ENCODE data around the gene SFT2D1.
"Not testable (repeated sequence)": the region's sequence is repeated elsewhere in the genome, so short reads cannot be mapped to it uniquely, and the experiment has no call there.

Gene SFT2D1

DNA sequence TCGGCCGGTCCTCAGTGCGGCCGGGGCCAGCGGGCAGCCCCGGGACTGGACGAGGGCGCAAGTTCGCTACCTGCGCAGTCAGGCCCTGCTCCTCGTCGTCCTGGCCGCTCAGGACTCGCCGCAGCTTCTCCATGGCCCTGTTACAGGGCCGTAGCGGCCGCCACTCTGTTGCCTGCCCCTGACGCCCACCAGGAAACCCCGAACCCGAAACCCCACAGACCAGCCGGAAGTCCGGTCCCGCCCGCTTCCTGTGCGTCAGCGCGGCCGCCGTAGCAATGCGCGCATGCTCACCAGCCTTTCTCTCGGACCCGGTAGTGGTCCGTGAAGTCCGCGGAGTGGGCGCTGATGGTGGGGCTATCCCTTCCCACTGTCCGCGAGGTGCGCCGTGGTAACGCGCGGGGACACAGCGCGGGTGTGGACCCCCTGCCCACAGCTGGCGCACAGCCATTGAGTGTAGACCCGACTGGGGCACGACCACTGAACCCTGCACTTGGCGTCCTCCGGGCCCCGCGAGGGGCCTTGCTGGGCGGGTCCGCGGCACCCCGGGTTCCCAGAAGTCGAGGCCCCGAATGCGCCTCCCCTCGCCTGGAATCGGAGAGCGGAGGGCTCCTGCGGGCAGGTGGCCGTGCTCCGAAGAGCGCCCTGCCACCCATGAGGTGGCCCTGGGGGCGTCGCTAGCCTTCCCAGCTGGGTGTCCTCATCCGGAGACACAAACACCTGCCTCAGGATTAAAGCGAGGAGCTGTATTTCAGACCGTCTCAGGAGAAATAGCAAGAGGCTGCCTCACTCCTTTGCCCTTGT is at the start of gene SFT2D1:
TSS of gene SFT2D1 (minus strand) at position 197 of the 801 bp plus-strand sequence. CDS start at position 133, 64 bp downstream.
- DNase-seq = peak; percentile 20

DNA sequence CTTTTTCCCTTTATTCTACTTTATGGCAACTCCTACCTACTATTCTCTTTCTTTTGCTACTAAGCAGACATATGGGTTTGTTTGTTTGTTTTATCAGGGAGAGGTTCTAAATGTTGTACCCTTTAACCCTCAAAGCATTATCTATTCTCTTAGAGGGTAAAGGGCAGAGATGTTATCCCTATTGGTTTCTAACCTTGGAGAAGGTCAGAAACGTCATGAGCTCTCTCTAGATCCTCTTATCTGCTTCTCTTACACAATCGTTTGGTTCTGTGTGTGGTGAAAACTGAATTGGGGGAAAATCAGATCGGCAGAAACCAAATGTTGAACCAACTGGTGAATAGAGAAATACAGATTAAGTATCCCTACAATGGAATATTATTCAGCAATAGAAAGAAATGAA is 46.8 kb upstream of the SFT2D1 start:
- DNase-seq = no peak

DNA sequence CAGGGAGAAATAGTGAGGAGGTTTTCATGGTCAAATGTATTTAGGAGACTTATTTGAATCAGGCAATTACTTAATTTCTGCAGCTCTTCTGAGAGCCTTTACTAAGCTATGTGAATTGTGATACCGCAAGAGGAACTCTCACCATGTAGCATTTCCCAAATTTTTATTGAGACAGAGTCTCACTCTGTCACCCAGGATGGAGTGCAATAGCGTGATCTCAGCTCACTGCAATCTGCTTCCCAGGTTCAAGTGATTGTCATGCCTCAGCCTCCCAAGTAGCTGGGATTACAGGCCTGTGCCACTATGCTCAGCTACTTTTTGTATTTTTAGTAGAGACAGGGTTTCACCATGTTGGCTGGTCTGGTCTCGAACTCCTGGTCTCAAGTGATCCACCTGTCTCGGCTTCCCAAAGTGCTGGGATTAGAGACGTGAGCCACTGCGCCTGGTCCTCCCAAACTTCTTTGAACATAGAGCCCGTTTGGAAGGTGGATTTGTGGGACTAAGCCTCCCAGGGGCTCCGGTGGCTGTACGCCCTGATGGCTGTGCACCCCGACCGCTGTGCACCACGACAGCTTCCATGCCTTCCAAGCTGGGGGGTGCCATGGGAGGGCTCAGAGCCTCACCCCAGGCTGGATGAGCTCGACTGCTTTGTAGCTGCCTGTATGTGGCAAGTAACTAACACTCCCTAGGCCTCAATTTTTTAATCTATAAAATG is 46.1 kb upstream of the SFT2D1 start:
- DNase-seq = no peak

DNA sequence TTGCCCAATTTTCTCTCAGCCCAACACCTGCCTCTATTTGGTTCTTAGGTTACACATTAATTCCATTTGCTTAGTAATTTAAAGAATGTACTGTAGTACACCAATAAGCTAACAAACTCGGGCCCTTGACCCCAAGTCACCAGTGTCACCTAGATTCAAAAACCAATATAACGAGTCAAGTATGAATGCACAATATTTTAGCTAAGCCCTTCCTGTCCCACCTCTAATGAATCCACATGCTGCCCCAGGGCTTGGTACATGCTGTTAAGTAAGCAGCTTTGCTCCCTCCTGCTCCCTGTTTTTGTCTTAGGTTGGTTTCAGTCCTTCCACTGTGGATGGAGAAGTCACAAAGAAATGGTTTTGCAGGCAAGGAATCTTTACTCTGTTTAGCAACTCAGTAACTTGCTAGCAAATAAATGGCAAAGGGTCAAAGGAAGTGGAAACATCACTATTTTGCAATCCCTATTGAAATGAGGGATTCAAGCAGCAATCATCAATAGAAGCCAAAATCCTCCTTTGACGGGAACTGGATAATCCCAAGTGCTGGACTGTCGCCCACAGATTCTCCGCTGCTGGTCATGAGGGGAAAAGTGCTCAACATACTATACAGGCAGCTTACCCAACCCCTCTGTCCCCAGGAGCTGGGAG is 45.4 kb upstream of the SFT2D1 start:
- no peak for DNase-seq

DNA sequence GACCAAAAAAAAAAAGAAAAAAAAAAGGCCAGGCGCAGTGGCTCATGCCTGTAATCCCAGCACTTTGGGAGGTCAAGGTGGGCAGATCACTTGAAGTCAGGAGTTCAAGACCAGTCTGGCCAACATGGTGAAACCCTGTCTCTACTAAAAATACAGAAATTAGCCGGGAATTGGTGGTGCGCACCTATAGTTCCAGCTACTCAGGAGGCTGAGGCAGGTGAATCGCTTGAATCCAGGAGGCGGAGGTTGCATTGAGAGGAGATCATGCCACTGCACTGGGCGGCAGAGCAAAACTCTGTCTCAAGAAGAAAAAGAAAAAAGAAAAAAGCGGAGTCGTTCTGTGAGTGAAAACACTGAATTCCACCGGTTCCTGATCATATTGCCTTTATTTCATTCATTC is 44.8 kb upstream of the SFT2D1 start:
- not testable (repeated sequence) for DNase-seq

DNA sequence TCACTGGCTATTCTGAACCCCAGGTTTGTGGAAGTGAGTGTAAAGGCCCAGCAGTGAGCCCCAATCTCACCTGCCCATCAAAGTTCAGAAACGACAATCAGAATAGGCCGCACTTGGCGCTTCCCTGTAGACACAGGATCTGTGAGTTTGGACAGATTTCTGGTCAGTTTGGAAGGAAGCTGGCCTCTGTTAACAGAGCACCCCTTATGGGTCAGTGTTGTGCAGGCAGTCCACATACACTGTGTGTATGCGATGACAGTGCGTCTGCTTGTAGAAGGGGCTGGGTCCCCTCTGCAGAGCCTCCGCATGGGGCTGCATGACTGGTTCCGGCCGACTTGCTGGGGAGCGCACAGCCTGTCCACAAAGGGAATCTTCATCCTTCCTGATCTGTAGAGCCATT is 43.8 kb upstream of the SFT2D1 start:
- DNase-seq = no peak

DNA sequence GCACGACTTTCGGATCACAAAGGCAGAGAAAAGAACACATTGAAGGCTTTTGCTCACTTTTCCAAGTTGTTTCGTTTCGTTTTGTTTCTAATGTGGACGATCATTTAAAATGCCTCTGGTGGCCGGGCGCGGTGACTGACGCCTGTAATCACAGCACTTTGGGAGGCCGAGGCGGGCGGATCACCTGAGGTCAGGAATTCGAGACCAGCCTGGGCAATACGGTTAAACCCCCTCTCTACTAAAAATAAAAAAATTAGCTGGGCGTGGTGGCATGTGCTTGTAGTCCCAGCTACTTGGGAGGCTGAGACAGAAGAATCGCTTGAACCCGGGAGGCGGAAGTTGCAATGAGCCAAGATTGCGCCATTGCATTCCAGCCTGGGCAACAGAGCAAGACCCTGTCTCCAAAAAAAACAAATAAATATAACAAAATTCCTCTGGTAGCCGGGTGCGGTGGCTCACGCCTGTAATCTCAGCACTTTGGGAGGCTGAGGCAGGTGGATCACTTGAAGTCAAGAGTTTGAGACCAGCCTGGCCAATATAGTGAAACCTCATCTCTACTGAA is 41.5 kb upstream of the SFT2D1 start:
- peak; percentile 24 for DNase-seq

DNA sequence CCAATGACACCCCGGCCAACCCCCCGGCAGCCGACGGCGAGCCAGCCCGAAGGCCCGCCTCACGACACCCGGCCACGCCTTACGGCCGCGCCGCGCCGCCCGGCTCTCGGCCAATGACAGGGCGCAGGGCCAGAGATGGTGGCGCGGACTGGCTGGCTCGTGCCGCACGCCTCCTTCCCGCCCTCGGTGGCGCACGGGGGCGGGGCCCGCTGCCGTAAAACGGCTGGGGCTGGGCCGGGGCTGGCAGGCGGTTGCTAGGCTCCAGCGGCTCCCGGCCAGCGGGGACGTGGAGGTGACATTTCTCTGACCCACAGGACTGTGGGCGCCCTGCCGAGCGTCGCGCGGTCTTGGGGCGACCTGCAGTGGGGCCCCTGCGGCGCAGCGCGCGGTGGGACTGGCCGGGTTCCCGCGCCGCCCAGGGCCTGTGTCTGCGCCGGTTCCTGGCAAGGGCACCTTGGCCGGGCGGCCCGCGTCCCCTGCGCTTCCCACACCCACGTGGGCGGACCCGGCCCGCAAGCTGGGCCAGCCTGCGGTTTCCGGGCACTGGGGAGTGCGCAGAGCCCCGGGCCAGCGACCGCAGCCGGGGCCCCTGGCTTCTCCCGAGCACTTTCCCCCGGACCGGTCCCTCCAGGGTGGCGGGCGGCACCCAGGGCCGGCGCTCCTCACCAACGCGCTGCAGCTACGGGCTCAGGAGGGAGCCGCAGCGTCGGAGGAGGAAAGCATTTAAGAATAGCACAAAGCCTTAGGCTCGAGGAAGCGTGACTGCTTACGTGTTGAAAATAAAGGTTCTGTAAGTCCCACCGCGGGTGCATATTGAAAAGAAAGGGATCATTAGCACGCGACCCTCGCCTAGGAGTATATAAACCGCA is 40.8 kb upstream of the SFT2D1 start, which contains the start of gene MPC1:
TSS of gene MPC1 (minus strand) at position 8 of the 869 bp plus-strand sequence. CDS start 64 bp downstream, outside the sequence.
- peak; percentile 71 for DNase-seq

DNA sequence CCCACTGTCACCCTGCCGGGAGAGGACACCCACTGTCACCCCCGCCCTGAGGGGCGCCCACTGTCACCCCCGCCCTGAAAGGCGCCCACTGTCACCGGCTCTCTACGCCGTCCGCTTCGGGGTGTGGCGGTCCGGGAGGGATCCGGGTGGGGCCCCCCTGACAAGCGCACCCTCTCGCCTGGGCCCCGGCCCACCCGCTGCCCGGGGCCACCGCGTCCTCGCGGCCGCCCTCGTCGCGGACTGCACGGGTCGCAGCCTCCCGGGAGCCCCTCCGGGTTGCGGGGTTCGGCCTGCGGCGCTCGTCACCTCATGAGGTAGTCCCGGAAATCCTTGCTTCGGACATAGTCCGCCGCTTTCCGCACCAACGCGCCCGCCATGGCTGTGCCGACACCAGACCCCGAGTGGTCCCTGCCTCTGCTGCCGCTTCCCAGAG is 40.2 kb upstream of the SFT2D1 start:
- no peak for DNase-seq

DNA sequence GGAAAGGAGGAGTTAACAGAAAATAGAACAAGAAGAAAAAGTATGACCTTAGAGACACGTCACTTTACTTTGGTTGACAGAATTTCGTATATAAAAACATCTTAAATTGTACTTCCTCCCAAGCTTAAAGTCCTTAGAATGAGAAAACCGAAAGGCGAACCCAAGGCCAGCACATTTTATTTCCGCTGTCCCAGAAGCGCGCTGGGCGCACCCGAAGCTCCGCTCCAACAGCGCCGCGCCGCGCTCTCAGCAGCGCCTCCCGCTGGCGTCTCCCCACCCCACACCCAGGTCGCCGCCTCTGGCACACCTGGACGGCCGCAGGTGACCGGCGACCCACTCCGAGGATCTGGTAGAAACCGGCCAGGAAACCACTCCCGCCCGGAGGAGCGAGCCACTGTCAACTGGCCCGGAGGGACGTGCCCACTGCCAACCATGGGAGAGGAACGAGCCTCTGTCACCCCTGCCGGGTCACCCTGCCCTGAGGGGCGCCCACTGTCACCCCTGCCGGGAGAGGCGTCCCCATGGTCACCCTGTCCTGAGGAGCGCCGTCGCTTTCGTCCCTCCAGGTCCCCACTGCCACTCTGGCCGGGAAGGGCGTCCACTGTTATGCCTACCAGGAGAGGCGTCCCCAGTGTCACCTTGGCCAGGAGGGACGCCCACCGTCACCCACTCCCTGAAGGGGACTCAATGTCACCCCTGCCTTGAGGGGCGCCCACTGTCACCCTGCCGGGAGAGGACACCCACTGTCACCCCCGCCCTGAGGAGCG is 39.6 kb upstream of the SFT2D1 start:
- peak; percentile 51 for DNase-seq

DNA sequence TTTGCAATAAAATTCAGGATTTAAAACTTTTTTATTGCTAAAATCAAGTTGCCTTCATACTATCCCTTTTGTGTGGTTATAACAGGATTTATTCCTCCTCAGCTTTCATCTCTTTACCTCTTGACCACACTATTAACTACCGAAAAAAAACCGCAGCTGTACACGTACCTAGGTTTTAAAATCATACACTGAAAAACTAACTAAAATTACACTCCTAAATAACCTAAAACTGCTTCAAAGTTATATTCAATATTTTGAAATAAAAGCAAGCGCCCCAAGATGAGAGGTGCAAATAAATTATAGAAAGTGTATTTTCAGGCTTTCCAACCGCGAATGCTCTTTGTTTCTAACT is 39.0 kb upstream of the SFT2D1 start:
- DNase-seq = no peak

DNA sequence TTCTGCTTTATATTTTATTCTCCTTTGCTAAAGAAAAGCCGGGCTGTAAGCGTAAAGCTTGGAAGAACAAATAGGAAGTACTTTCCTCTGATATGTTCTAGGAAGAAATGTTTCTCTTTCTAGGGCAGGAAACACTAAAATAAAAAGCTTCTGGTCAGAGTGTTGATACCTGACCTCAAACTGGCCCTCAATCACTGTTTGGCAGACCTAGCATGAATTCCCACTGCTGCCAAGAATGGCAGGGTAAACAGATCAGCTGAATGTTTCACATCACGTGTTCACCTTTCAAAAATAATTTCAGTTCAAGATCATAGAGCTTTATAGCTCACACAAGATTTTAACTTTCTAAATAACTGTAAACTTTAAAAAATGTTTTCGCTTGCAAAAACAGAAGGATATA is 37.5 kb upstream of the SFT2D1 start:
- no peak for DNase-seq

DNA sequence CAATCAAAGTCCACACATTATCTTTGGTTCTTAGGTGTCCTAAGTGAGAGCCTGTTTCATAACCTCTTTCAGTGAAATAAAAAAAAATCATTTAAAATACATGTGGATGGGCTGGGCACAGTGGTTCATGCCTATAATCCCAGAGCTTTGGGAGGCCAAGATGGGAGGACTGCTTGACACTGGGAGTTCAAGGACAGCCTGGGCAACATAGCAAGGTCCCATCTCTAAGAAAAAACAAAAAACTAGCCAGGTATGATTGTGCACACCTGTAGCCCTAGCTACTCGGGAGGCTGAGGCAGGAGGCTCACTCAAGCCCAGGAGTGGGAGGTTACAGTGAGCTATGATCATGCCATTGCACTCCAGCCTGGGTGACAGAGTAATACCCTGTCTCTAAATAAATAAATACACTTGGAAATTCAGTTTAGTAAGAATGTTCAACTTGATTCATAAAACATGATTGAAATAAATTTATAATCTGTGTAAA is 36.8 kb upstream of the SFT2D1 start:
- DNase-seq = no peak

DNA sequence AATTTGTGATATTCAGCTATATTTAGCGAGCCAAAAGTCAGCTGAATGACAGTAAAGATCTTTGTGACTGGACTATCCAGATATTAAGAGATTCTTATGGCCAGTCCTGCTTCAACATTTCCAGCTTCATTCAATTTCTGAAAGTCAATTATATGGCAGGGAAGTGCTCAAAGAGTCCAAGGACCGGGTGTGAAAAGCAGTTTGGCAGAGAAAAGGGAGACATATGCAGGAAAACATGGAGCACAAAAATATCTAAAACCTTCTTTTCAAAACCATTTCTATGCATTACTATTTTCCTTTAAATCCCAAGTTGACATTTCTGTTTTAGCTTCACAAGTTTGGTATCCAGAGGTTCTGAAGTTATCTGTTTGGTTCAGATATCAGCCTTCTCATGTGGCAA is 35.4 kb upstream of the SFT2D1 start:
- DNase-seq = no peak

DNA sequence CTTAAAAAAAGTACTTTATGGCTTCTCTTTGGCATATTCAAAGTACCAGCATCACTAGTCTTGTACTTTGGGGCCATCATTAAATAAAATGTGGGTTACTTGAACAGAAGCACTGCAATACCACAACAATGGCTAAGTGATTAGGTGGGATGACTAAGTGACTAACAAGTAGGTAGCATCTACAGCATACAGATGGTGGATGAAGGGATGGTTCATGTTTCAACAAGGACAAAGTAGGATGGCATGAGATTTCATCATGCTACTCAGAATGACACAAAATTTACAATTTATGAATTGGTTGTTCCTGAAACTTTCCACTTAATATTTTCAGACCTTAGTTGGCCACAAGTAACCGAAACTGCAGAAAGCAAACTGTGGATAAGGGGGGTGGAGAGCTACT is 32.7 kb upstream of the SFT2D1 start:
- no peak for DNase-seq

DNA sequence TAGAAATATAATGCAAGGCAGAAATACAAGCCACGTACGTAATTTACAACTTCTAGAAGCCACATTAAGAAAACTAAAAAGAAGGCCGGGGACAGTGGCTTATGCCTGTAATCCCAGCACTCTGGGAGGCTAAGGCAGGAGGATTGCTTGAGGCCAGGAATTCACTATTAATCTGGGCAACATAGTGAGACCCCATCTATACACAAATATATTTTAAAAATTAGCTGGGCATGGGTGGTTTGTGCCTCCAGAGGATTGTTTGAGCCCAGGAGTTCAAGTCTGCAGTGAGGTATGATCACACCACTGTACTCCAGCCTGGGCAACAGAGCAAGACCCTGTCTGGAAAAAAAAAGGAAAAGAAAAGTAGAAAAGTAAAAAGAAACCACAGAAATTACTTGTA is 28.1 kb upstream of the SFT2D1 start:
- no peak for DNase-seq

DNA sequence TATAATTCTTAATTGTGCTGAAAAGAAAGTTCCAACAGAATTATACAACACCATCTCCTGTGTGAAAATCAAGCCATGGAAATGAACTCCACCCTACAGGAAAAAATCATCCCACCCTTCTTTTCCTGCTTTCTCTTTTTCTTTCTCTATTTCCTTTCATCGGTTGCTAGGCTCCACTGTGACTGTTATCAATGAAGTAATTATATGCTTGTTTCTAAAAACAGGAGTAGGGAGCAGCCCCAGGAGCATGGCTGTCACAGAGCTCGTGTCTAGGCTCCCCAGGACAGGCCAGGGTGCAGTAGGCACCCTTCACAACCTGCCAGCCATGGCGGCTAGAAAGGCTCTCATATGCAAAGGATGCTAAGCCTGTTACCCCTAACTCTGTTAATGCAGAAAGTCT is 27.4 kb upstream of the SFT2D1 start:
- DNase-seq = no peak

DNA sequence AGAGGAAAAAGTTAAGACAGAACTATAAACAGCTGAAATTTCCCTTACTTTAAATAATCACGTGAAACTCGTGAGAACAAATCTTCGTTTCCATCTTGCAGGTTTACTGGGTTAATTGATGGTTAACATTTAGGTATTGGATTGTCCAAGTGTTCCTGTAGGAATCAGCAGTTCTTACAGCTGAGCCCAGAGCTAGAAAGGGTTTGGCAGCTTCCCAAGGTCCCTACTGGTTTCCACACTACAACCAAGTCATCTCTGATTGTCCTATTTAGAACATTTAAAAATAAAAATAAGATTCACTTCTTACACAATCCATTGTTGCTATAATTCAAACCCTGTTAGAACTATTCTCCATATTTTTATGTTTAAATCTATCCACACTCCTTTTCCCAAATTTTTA is 24.6 kb upstream of the SFT2D1 start:
- no peak for DNase-seq

DNA sequence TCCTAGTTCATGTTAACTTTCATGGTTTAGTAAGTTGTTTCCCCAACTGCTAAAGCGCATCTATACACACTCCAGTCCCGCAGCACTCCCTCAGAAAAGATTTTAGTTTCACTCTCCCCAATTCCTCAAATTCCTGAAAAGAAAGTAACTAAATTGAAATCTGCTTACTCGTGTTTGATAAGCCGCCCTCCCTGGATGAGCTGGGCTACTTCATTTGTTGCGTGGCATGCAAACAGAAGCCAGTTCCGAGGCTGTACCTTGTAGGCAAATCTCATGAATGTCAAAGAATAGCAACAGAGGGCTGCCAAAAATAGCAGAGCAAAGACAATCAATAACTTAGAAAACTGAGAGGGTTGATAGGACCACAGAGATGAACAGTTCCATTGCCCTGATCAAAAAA is 23.5 kb upstream of the SFT2D1 start:
- no peak for DNase-seq

DNA sequence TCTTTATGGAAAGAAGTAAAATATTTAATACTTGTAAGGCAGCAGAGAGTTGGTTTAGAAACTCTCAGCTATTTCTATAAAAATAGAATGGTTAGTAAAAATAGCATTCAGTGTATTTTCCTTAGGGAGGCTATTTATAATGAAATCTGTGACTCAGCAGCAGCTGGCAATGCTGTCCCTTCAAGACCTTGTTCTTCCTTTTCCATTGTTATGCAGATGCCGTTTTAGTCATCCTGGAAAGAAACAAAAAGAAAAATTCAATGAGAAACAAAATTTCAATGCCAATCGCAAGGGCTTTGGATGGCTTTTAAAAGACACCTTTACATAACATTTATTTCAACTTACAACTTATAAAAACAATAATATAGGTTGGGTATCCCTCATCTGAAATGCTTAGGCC is 22.9 kb upstream of the SFT2D1 start:
- no peak for DNase-seq

DNA sequence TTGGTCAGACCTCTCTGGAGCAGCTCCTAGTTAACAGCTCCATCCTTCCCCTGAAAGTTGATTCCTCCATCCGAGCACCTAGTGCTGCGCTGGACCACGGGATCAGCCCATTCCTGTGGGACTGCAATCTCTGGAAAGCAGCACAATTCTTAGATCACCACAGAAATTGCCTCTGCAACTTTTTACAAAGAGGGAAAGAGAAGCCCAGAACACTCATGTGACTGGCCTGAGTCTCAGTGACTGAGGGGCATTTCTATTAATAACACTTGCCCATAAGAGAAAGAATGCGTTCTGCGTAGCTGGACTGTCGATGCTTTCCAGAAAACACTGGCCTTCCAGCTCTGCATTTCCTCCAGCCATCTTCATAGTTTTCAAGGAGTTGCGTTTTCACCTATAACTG is 22.1 kb upstream of the SFT2D1 start:
- no peak for DNase-seq

DNA sequence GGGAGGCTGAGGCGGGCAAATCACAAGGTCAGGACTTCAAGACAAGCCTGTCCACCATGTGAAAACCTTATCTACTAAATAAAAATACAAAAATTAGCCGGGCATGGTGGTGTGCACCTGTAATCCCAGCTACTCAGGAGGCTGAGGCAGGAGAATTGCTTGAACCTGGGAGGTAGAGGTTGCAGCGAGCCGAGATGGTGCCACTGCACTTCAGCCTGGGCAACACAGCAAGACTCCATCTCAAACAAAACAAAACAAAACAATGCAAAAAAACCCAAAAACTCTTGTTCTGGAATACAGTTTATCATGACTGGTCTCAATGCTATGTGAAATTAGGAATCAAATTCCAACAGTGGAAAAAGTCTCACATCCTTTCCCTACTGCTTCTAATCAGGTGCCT is 20.1 kb upstream of the SFT2D1 start:
- not testable (repeated sequence) for DNase-seq

Data from NCI-H510A treated with DMSO at 0.1 percent for 48 hours (cell line).